Neutrophil (primary cell): ENCODE measurements around the gene NTN3.
A peak's percentile ranks its signal among the peaks of the same experiment; 100 is the strongest.

Experiments used
- H3K27ac ChIP-seq: fragments of 200-600 bp; sonication (generic); 2 replicates; pipeline ENCODE4 v1.5.1; 2016; ENCODE audit warnings: mild to moderate bottlenecking, moderate library complexity
- H3K27me3 ChIP-seq: fragments of 200-600 bp; sonication (generic); 2 replicates; pipeline ENCODE4 v1.6.0; 2016; ENCODE audit warnings: mild to moderate bottlenecking
- H3K36me3 ChIP-seq: fragments of 200-600 bp; sonication (generic); 2 replicates; pipeline ENCODE4 v1.5.1; 2017
- H3K4me1 ChIP-seq, 2 experiments: fragments of 200-600 bp in 1 of 2; sonication (generic) in 1 of 2; 1 replicate in 1 of 2; 2 replicates in 1 of 2; pipeline versions ENCODE4 v1.5.1 to v1.6.1; 2013 to 2016; ENCODE audit warnings: low read depth in 1 of 2, low read length in 1 of 2, mild to moderate bottlenecking in 1 of 2, moderate library complexity in 1 of 2; ENCODE audit not compliant: control insufficient read depth in 1 of 2, insufficient read depth in 1 of 2
- H3K4me3 ChIP-seq, 2 experiments: fragments of 200-600 bp in 1 of 2; sonication (generic) in 1 of 2; 1 replicate in 1 of 2; 2 replicates in 1 of 2; pipeline ENCODE4 v1.5.1; 2013 to 2016; ENCODE audit warnings: low read depth in 1 of 2, low read length in 1 of 2, mild to moderate bottlenecking in 1 of 2, moderate library complexity in 1 of 2
- H3K9me3 ChIP-seq: fragments of 200-600 bp; sonication (generic); 2 replicates; pipeline ENCODE4 v1.5.1; 2016
- CTCF ChIP-seq: fragments of 200-600 bp; sonication (generic); IDR thresholded peaks from 2 replicates; pipeline ENCODE4 v1.5.1; 2016; ENCODE audit warnings: antibody characterized with exemption

NTN3 gene

GRCh38 chr16:2515180-2515851, 44.2 kb downstream of the NTN3 start:
- no peaks in the 10 kb centered on the region for H3K27me3 ChIP-seq
- TF ChIP-seq CTCF, result no peak
- no peaks in the 10 kb centered on the region for H3K9me3 ChIP-seq
- peak overlapping the region; percentile 100 for H3K27ac ChIP-seq
- H3K4me3 ChIP-seq, result peak overlapping the region; percentile 73 to 96
- peaks cover 11% of the 10 kb centered on the region for H3K36me3 ChIP-seq
- H3K4me1 ChIP-seq, result peaks cover 64 to 65% of the 10 kb centered on the region in 2 experiments

DNA sequence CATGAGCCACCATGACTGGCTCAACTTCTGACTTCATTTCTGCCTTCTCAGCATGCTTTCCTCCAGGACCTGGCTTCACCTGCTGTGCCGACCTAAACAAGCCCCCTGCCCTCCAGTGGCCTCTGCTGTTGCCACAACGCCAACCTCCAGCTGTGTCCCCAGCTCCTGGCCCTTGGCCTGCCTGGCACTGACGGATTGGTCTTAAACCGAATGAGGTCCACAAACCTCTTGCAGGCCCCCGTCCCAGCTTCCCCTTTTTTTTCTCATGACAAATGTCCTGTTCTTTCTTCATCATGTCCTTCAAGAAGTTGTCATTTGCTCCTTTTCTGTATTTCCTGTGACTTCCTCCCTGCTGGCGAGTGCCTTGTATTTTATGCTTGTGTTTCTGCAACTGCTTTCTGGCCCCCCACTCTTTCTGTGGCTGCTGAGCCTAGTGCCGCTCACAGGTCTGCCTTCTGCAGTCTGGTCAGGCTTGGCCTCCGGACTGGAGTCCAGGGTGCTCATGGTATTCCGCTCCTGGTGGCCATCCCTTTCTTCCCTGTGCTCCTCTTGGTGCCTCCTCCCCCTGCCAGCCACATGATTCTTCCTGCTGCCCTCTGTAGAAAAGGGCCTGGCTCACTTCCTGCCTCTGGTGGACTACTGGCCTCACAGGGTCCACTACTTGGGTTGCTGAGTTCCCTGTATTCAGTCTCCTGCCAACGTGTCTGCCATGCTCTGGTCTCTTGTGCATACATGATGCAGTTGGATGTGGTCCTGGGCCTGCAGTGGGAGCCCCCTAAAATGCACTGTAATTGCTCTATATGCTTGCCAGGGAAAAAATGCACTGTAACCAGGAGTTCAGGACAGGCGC, 45.5 kb downstream of the NTN3 start:
- TF ChIP-seq CTCF, result no peak
- H3K27ac ChIP-seq, result peak overlapping the region; percentile 100
- H3K27me3 ChIP-seq, result no peaks in the 10 kb centered on the region
- H3K9me3 ChIP-seq, result no peaks in the 10 kb centered on the region
- H3K36me3 ChIP-seq, result peaks cover 11% of the 10 kb centered on the region
- H3K4me1 ChIP-seq, result peaks cover 73 to 75% of the 10 kb centered on the region in 2 experiments
- peak overlapping the region; percentile 73 to 96 for H3K4me3 ChIP-seq

GRCh38 chr16:2517954-2518605, 47.0 kb downstream of the NTN3 start:
- H3K27me3 ChIP-seq, result no peaks in the 10 kb centered on the region
- peak overlapping the region; percentile 20 to 73 for H3K4me3 ChIP-seq
- no peaks in the 10 kb centered on the region for H3K9me3 ChIP-seq
- H3K27ac ChIP-seq, result peak overlapping the region; percentile 100
- no peak for TF ChIP-seq CTCF
- H3K36me3 ChIP-seq, result peaks cover 20% of the 10 kb centered on the region
- peaks cover 71 to 77% of the 10 kb centered on the region in 2 experiments for H3K4me1 ChIP-seq

DNA sequence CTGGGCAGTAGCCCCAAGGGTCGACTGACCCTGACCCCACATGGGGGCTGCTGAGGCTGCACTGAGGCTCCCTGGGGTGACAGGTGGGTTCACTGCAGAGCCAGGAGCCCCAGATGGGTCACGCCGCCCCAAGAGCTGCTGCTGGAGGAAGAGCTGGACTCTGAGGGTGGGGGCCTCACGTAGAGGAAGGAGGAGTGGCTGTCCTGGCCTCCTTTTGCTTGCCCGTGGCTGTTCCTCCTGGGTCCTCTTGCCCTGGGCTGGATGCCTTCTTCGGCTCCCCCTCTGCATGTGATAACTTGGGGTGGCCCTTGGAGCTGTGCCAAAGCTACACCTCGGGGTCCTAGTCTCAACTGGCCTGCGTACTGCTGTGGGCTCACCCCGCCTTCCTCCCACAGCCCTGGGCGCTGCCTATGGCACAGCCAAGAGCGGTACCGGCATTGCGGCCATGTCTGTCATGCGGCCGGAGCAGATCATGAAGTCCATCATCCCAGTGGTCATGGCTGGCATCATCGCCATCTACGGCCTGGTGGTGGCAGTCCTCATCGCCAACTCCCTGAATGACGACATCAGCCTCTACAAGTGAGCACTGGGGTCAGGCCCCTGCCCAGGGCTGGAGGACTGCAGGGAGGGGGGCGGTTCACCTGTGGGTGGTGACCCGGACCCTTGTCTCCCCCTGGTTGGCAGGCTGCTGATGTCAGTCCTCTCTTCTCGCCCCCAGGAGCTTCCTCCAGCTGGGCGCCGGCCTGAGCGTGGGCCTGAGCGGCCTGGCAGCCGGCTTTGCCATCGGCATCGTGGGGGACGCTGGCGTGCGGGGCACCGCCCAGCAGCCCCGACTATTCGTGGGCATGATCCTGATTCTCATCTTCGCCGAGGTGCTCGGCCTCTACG, 48.0 kb downstream of the NTN3 start:
- peak overlapping the region; percentile 100 for H3K27ac ChIP-seq
- H3K4me1 ChIP-seq, result peaks cover 74 to 78% of the 10 kb centered on the region in 2 experiments
- no peaks in the 10 kb centered on the region for H3K27me3 ChIP-seq
- H3K36me3 ChIP-seq, result peaks cover 30% of the 10 kb centered on the region
- no peak for TF ChIP-seq CTCF
- no peaks in the 10 kb centered on the region for H3K9me3 ChIP-seq
- peak overlapping the region; percentile 73 to 77 for H3K4me3 ChIP-seq

DNA sequence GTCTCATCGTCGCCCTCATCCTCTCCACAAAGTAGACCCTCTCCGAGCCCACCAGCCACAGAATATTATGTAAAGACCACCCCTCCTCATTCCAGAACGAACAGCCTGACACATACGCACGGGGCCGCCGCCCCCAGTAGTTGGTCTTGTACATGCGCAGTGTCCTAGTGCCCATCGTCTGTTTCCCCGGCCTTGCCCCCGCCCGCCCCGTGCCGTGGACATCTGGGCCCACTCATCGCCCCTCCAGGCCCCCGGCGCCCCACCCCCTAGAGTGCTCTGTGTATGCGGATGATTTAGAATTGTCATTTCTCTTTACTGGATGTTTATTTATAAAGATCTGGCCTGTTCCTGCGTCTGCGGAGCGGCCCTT, 48.6 kb downstream of the NTN3 start:
- peak overlapping the region; percentile 100 for H3K27ac ChIP-seq
- H3K4me3 ChIP-seq, result peak overlapping the region; percentile 73 to 77
- H3K4me1 ChIP-seq, result peaks cover 79 to 83% of the 10 kb centered on the region in 2 experiments

More for the DNA sequence above, 48.6 kb downstream of the NTN3 start:
- no peak for TF ChIP-seq CTCF
- H3K36me3 ChIP-seq, result peaks cover 33% of the 10 kb centered on the region
- H3K27me3 ChIP-seq, result no peaks in the 10 kb centered on the region
- no peaks in the 10 kb centered on the region for H3K9me3 ChIP-seq
